OCI-LY7 (cell line): ENCODE results near the gene FAM13A. TPM values are rescaled to one million over a fixed set of nuclear protein-coding genes. Genes with fewer than 3 reads are reported as not detected.

Experiments used
- BruUV-seq: library from RNA; stranded (reverse); fragments of 400-500 nt; replicated peaks from 2 replicates; lab custom pipeline; 2021; lab: Mats Ljungman, UMichigan
- CTCF ChIA-PET: fragments of 300-600 bp; sonication (Branson Sonifier 250); formaldehyde crosslinking; loops from one replicate; lab custom pipeline; 2022; ENCODE audit warnings: antibody characterized with exemption; ENCODE audit not compliant: unreplicated experiment; lab: Charles Lee
- POLR2A ChIA-PET: fragments of 300-600 bp; sonication (Branson Sonifier 250); formaldehyde crosslinking; loops from one replicate; lab custom pipeline; 2022; ENCODE audit warnings: antibody characterized with exemption; lab: Charles Lee
- DNase-seq: peaks from one replicate; pipeline ENCODE4 v3.0.0-alpha.2; 2015; ENCODE audit warnings: low spot score
- H2AFZ ChIP-seq: fragments of 200-600 bp; sonication (generic), shearing (Covaris generic); 2 replicates; pipeline ENCODE4 v1.6.1; 2014; ENCODE audit warnings: mild to moderate bottlenecking, antibody characterized with exemption, low read length, moderate library complexity
- H3K27ac ChIP-seq: fragments of 200-600 bp; sonication (generic); 2 replicates; pipeline ENCODE4 v1.5.1; 2014; ENCODE audit warnings: mixed run types, low read depth, mild to moderate bottlenecking, moderate library complexity, low read length, inconsistent platforms; ENCODE audit not compliant: poor library complexity, severe bottlenecking
- H3K36me3 ChIP-seq: fragments of 200-600 bp; sonication (generic); 2 replicates; pipeline ENCODE4 v1.6.1; 2014; ENCODE audit warnings: mild to moderate bottlenecking, antibody characterized with exemption, low read length, moderate library complexity, mixed read lengths; ENCODE audit not compliant: insufficient read depth
- H3K4me1 ChIP-seq: fragments of 200-600 bp; sonication (generic); 2 replicates; pipeline ENCODE4 v1.5.1; 2014; ENCODE audit warnings: mild to moderate bottlenecking, low read length; ENCODE audit not compliant: insufficient read depth, poor library complexity, severe bottlenecking
- H3K4me2 ChIP-seq: fragments of 200-600 bp; sonication (generic); 2 replicates; pipeline ENCODE4 v1.6.1; 2014; ENCODE audit warnings: mild to moderate bottlenecking, low read length
- H3K4me3 ChIP-seq: fragments of 200-600 bp; sonication (generic); 2 replicates; pipeline ENCODE4 v1.5.1; 2014; ENCODE audit warnings: mild to moderate bottlenecking, low read depth, low read length; ENCODE audit not compliant: poor library complexity, severe bottlenecking
- H3K79me2 ChIP-seq: fragments of 200-600 bp; sonication (generic); 2 replicates; pipeline ENCODE4 v1.6.1; 2016; ENCODE audit warnings: low read depth, mild to moderate bottlenecking, low read length, moderate library complexity, mixed read lengths; ENCODE audit not compliant: insufficient read depth
- H3K9me2 ChIP-seq: fragments of 200-600 bp; sonication (generic); 2 replicates; pipeline ENCODE4 v1.6.1; 2016; ENCODE audit warnings: mild to moderate bottlenecking, low read length, mixed read lengths; ENCODE audit not compliant: insufficient read depth
- H3K9me3 ChIP-seq: fragments of 200-600 bp; sonication (generic); 2 replicates; pipeline ENCODE4 v1.6.1; 2014; ENCODE audit warnings: mild to moderate bottlenecking, mixed run types, low read length, mixed read lengths
- H4K20me1 ChIP-seq: fragments of 200-600 bp; sonication (generic); 2 replicates; pipeline ENCODE4 v1.6.1; 2014; ENCODE audit warnings: mild to moderate bottlenecking, antibody characterized with exemption, low read length, moderate library complexity, mixed read lengths; ENCODE audit not compliant: insufficient read depth
- EZH2phosphoT487 ChIP-seq: fragments of 200-600 bp; sonication (generic); IDR thresholded peaks from 2 replicates; pipeline ENCODE4 v1.6.1; 2018; ENCODE audit warnings: low read depth, borderline replicate concordance, mild to moderate bottlenecking, mixed run types, antibody characterized with exemption, low read length, moderate library complexity, mixed read lengths
- intact Hi-C: fragments of 100-400 bp; cut with micrococcal nuclease; formaldehyde crosslinking; loops from one replicate; pipeline ENCODE4 v1.10.0; 2022; ENCODE audit not compliant: unreplicated experiment
- total RNA-seq, 2 experiments: library from RNA; depleted of rRNA in 1 of 2; stranded (reverse); fragments of >200 nt in 1 of 2; shearing (Covaris generic) in 1 of 2; gene quantifications; 2 replicates each; pipeline ENCODE4 v1.2.3, GENCODE V29; 2014 to 2022
- TF ChIP-seq, protein P1 (sequence below): fragments of 200-600 bp; sonication (generic); conservative IDR thresholded peaks from 2 replicates; pipeline ENCODE4 v1.5.1; 2014; ENCODE audit warnings: mild to moderate bottlenecking, antibody characterized with exemption, low read length, moderate library complexity, mixed read lengths

The FAM13A gene
- total RNA-seq, 2 experiments from 2014 or later = not detected

DNA sequence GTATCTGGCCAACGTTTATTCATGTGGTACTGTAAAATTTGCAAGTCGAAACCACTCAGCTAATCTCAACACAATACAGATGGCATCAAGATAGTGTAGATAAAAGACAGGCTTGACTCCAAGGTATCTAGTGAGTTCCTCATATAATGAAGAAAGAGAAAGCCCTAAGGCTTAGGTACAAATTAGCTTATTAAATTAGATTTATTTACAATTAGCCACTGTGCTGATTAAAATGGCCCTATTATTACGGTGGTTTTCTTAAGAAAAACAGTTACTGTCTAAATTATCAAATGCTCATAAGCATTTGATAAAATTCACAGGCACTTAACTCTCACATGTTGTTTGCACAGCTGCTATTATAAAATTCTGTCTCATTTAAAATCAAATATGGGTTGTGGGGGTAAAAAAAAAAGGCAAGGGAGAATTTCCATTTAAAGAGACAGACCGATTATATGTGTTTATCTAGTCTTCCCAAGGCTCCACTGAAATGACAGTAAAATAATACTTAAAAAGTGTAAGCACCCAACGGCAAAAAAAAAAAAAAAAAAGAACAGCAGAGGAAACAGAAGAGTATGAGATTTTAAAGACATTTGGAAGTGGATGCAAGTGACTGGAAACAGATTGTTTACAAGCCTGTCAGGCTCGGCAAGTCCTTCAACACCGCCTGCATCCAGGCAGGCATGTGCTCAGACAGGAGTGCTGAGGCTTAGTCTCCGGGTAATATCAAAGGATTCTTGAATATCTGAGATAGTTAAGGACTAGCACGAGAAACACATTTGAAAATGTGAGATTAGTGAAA is 55.1 kb downstream of the FAM13A start:
- no peak overlapping the region for H3K4me2 ChIP-seq

DNA sequence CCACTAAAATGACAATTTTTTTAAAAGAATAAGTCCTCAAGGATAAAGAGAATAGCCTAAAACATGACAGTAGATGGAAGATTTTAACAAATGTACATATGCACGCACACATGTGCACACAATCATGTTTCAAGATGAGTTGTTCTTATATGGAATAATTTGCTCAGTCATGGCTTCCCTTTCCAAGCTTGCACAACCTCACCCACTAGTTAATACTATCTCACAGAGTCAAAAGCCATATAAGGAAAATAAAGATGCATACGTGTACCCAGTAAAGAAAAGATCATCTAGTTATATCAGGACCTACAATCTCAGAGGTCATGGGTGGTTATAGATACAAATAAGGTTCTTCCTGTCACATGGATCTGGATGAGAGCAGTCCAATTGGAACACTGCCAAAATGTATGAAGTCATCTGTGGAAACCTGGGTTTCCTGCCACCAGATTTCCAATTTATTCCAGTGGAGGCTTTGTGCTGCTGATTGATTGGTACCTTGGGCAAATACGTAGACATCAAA is 56.1 kb downstream of the FAM13A start:
- no peak overlapping the region for H3K4me3 ChIP-seq
- no TSS peak for BruUV-seq
- ChIA-PET POLR2A (interaction anchor here (0.8 kb wide), 1 partner anchor 1034 kb away, joined by 3 read pairs; no protein-coding TSS in a partner anchor), CTCF (no interaction called here)
- no peak for DNase-seq
- no peaks in the 10 kb centered on the region for H3K79me2 ChIP-seq
- no peaks in the 10 kb centered on the region for H3K36me3 ChIP-seq
- H2AFZ ChIP-seq = no peak overlapping the region
- no peaks in the 10 kb centered on the region for H3K4me1 ChIP-seq
- H3K9me3 ChIP-seq = no peaks in the 10 kb centered on the region
- H4K20me1 ChIP-seq = no peaks in the 10 kb centered on the region
- no peak overlapping the region for H3K4me2 ChIP-seq
- H3K27ac ChIP-seq = no peak overlapping the region
- TF ChIP-seq EZH2phosphoT487 = no peak
- TF ChIP-seq, protein P1, sequence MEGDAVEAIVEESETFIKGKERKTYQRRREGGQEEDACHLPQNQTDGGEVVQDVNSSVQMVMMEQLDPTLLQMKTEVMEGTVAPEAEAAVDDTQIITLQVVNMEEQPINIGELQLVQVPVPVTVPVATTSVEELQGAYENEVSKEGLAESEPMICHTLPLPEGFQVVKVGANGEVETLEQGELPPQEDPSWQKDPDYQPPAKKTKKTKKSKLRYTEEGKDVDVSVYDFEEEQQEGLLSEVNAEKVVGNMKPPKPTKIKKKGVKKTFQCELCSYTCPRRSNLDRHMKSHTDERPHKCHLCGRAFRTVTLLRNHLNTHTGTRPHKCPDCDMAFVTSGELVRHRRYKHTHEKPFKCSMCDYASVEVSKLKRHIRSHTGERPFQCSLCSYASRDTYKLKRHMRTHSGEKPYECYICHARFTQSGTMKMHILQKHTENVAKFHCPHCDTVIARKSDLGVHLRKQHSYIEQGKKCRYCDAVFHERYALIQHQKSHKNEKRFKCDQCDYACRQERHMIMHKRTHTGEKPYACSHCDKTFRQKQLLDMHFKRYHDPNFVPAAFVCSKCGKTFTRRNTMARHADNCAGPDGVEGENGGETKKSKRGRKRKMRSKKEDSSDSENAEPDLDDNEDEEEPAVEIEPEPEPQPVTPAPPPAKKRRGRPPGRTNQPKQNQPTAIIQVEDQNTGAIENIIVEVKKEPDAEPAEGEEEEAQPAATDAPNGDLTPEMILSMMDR = no peak
- intact Hi-C loops = no loop called here
- no peaks in the 10 kb centered on the region for H3K9me2 ChIP-seq

More for the DNA sequence above, 55.1 kb downstream of the FAM13A start:
- no peak overlapping the region for H2AFZ ChIP-seq
- ChIA-PET CTCF (no interaction called here), POLR2A (no interaction called here)
- no peak overlapping the region for H3K4me3 ChIP-seq
- BruUV-seq = no TSS peak
- H3K27ac ChIP-seq = no peak overlapping the region
- H3K36me3 ChIP-seq = no peaks in the 10 kb centered on the region
- no peaks in the 10 kb centered on the region for H3K4me1 ChIP-seq
- no peaks in the 10 kb centered on the region for H3K9me2 ChIP-seq
- no peak for DNase-seq
- intact Hi-C loops = no loop called here
- no peaks in the 10 kb centered on the region for H3K9me3 ChIP-seq
- H4K20me1 ChIP-seq = no peaks in the 10 kb centered on the region
- H3K79me2 ChIP-seq = no peaks in the 10 kb centered on the region
- no peak for TF ChIP-seq EZH2phosphoT487
- TF ChIP-seq, protein P1 = no peak

- H3K79me2 ChIP-seq = no peaks in the 10 kb centered on the region
- POLR2A ChIA-PET = interaction anchor here (0.8 kb wide), 1 partner anchor 1034 kb away, joined by 3 read pairs; no protein-coding TSS in a partner anchor
- no peaks in the 10 kb centered on the region for H3K4me1 ChIP-seq
- no peaks in the 10 kb centered on the region for H3K9me3 ChIP-seq
- H4K20me1 ChIP-seq = no peaks in the 10 kb centered on the region
- BruUV-seq = no TSS peak
- no peak overlapping the region for H3K4me3 ChIP-seq
- DNase-seq = no peak
- no peaks in the 10 kb centered on the region for H3K9me2 ChIP-seq
- TF ChIP-seq, protein P1 = no peak
- no peak for TF ChIP-seq EZH2phosphoT487
- no peak overlapping the region for H3K27ac ChIP-seq
- no peak overlapping the region for H2AFZ ChIP-seq
- intact Hi-C loops = no loop called here
- CTCF ChIA-PET = no interaction called here
- H3K36me3 ChIP-seq = no peaks in the 10 kb centered on the region
- no peak overlapping the region for H3K4me2 ChIP-seq
Measured at GRCh38 chr4:89000382-89000781, 56.6 kb downstream of the FAM13A start.
